Ammon's horn (tissue), 1 donor: ENCODE measurements around the gene CTCF.

Experiments used
- DNase-seq: peaks from one replicate; pipeline ENCODE4 v3.0.0-alpha.2; 2016; ENCODE audit warnings: low spot score

CTCF gene

DNA sequence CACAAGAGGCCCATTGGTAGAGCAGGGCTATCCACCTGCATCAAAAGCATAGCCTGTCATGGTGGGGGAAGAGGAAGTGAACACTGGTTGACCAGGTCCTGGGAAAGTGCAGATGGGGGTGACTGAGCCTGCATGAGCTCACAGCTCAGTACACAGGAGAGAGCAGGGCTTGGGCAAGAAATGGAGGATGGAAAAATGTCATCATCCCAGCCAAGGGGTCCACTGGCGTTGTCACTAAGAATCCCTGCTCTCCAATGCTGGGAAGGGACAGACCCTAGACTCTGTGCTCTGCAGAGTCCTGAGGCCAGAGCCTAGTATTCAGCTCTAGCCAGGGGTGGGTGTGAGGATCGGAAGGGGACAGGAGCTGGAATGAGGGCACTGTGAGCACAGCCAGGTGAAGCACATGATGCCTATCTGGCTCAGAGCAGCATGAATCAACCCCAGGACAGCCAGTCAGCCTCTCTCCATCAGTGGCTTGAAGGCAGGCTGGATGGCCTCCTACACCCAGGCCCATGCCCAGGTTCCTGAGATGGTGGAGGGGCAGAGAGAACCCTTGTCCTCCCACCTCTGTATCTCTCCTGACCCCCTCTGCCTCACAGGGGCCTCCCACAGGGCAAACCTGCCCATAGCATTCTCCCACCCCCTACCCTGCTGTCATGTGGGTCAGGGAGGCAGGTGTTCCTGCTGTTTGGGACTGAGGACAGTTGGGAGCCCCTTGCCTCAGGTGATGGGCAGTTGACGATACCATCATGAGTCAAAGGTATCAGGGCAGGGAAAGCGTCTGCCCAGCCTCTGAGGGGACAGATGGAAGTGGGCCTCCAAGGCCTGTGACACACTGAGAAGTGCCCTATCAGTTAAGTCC lies 13.8 kb upstream of the CTCF start:
- DNase-seq, result no peak

- DNase-seq, result no peak
Observed at GRCh38 chr16:67549240-67549639, 13.1 kb upstream of the CTCF start.

DNA sequence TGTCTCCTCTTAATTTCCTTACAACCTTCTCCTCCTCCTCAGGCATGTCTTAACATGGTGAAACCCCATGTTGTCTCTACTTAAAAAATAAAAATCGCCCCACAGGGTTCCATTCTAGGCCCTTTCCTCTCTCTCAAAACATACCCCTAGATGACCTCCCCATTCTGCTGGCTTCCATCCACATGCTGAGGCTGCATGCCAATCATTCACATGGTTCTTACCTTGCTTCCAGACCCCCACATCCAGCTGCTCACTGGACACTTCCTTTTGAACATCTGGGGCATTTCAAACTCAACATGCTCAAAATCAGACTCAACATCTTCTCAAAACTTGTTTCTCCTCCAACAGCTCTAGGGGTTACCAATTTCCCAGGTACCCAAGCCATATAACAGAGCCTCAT lies 12.4 kb upstream of the CTCF start:
- DNase-seq, result no peak

DNA sequence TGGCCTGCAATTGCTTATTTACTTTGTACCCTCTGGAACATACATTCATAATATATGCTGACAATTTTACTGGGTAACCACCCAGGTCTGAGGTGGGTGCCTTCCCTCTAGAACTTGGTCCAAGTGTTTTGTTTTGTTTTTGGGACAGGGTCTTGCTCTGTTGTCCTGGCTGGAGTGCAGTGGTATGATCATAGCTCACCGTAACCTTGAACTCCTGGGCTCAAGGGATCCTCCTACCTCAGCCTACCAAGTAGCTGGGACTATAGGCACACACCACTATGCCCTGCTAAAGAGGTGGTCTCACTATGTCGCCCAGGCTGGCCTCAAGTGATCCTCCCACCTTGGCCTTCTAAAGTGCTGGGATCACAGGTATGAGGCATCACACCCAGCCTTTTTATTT lies 11.2 kb upstream of the CTCF start:
- DNase-seq, result no peak

- DNase-seq, result no peak
Observed at GRCh38 chr16:67551972-67552371, 10.4 kb upstream of the CTCF start.

GRCh38 chr16:67552476-67552875 lies 9.8 kb upstream of the CTCF start:
- DNase-seq, result no peak

- DNase-seq, result no peak
Observed at GRCh38 chr16:67555795-67556212, 6.5 kb upstream of the CTCF start.

GRCh38 chr16:67558859-67559258 lies 3.5 kb upstream of the CTCF start:
- DNase-seq, result no peak

GRCh38 chr16:67560827-67561342 lies 1.4 kb upstream of the CTCF start:
- no peak for DNase-seq

- no peak for DNase-seq
Observed at GRCh38 chr16:67561501-67561823, 864 bp upstream of the CTCF start.

- DNase-seq, result peak; percentile 94
Observed at GRCh38 chr16:67561824-67562525, 351 bp upstream of the CTCF start.

- DNase-seq, result peak; percentile 71
Observed at GRCh38 chr16:67562918-67563707, 787 bp downstream of the CTCF start.

GRCh38 chr16:67563708-67564468 lies 1.6 kb downstream of the CTCF start:
- peak; percentile 9 for DNase-seq

DNA sequence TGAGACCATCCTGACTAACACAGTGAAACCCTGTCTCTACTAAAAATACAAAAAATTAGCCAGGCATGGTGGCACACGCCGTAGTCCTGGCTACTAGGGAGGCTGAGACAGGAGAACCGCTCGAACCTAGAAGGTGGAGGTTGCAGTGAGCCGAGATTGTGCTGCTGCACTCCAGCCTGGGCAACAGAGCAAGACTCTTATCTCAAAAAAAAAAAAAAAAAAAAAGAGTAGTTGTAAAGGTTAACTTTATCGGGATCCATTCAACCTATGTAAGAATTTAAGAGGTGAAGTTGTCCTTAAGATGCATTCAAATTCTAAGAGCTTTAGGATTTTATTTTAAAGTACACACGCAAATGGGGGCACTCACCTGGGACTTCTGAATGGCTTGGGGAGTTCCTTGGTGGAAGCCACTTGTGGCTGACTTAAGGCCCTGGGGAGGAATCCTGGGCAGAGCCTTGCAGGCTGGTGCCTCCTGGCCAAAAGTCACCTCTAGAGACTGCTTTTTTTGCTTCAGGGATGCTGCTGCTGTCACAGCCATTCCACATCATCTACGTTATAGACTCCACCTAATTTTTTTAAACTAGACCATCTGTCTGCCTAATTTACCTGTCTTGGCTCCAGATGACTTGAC lies 3.3 kb downstream of the CTCF start:
- DNase-seq, result no peak

DNA sequence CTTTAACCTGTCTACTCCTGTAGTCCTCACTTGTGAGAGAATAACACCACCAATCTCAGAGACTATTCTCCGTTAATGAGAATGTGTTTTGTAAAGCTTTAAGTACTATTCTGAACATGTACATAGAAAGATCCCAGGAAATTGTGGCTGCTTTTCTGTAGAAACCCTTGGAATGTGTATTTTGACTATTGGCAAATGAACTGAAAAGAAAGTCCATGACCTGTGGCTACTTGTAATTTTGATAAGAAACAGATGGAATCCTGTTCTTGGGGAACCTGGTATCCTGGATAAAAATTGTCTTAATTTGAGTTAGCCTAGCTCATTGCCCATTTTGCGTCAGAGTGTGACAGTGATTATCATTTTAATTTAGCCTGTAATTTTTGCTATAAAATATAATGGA lies 9.1 kb downstream of the CTCF start:
- no peak for DNase-seq

GRCh38 chr16:67571981-67572431 lies 9.7 kb downstream of the CTCF start:
- no peak for DNase-seq

GRCh38 chr16:67579686-67580085 lies 17.4 kb downstream of the CTCF start:
- no peak for DNase-seq

DNA sequence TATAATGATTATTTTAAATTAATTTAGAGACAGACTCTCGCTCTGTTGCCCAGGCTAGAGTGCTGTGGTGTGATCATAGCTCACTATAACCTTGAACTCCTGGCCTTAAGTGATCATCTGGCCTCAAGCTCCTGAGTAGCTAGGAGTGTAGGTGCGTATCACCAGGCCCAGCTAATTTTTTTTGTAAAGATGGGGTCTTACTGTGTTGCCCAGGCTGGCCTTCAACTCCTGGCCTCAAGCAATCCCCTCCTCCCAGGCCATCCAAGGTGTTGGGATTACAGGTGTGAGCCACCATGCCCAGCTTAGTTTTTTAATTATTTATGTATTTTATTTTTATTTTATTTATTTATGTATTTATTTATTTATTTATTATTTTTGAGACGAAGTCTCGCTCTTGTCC lies 17.9 kb downstream of the CTCF start:
- DNase-seq, result no peak

- DNase-seq, result no peak
Observed at GRCh38 chr16:67593288-67593687, 31.0 kb downstream of the CTCF start.

GRCh38 chr16:67593701-67594100 lies 31.4 kb downstream of the CTCF start:
- DNase-seq, result no peak

DNA sequence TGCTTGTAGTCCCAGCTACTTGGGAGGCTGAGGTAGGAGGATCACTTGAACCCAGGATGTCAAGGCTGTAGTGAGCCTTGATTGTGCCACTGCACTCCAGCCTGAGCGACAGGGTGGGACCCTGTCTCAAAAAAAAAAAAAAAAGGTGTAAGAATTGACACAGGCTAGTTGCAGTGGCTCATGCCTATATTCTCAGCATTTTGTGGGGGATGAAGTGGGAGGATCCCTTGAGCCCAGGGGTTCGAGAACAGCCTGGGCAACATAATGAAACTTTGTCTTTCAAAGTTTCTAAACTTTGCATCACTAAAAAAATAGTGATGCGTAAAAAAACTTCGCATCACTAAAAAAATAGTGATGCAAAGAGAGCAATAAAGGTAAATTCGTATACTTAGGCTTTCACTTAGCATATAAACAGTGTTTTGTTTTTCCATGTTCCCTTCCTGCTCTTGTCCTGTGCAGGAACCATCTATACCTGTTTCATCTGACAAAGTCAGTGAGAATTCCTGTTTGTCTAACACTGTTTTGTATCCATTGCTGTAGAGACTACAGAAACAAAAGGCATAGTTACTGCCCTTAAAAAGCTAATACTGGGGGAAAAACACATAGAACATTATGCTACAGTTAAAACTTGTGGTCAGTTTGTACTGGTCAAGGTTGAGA lies 32.1 kb downstream of the CTCF start:
- no peak for DNase-seq
